ENCODE results near the gene KCNMA1.

Gene KCNMA1

DNA sequence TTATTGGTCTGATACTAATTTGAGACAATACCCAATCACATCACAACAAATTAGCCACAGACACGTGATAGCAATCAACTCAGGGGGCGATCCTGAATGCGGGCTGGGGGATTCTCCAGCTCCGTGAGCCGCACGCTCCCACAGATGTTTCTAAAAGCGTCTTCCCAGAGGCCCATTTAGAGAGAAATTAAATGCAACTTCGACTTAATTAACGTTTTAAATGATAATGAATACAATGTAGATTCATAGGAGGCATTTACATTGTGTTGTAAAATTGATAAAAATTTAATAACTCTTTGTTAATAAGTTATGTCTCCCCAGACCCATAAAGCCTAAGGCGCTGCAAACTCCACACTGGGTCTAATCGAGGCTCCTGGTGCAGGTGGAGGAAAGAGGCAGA, 642.6 kb downstream of the KCNMA1 start:
- no peaks in the 10 kb centered on the region for H3K4me1 ChIP-seq (ENCODE audit: control insufficient read depth, low read depth, low read length)
- H3K4me3 ChIP-seq (ENCODE audit: low read length) = no peak overlapping the region
- H3K9me3 ChIP-seq (ENCODE audit: control insufficient read depth, low read depth, low read length) = no peaks in the 10 kb centered on the region
- no peaks in the 10 kb centered on the region for H3K27me3 ChIP-seq (ENCODE audit: control insufficient read depth, insufficient read depth, low read length)
- no peaks in the 10 kb centered on the region for H3K36me3 ChIP-seq (ENCODE audit: control insufficient read depth, low read depth, low read length)
- no peak overlapping the region for H3K9ac ChIP-seq (ENCODE audit: low read length)
- H3K27ac ChIP-seq (ENCODE audit: low read length) = no peak overlapping the region

DNA sequence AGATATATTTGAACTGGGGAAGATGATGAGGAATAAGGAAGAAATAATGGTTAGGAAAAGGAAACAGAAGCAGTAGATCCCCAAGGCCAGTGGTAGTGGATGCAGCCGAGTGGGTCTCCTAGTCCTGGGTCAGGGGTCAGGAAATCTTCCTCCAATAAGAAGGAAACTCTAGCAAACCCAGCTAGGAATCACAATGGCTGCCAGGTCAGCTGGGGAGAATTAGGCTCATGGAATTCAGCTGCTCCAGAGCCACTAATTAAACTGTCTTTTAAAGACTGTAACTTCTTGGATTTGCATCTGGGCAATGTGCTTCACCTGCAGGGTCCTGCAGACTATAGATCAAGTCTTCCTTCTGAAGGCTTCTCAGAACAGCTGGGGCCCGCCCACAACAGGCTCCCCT, 644.4 kb downstream of the KCNMA1 start:
- H3K4me3 ChIP-seq (ENCODE audit: low read length) = no peak overlapping the region
- no peaks in the 10 kb centered on the region for H3K27me3 ChIP-seq (ENCODE audit: control insufficient read depth, insufficient read depth, low read length)
- H3K9ac ChIP-seq (ENCODE audit: low read length) = no peak overlapping the region
- no peaks in the 10 kb centered on the region for H3K9me3 ChIP-seq (ENCODE audit: control insufficient read depth, low read depth, low read length)
- H3K36me3 ChIP-seq (ENCODE audit: control insufficient read depth, low read depth, low read length) = no peaks in the 10 kb centered on the region
- no peak overlapping the region for H3K27ac ChIP-seq (ENCODE audit: low read length)
- no peaks in the 10 kb centered on the region for H3K4me1 ChIP-seq (ENCODE audit: control insufficient read depth, low read depth, low read length)

DNA sequence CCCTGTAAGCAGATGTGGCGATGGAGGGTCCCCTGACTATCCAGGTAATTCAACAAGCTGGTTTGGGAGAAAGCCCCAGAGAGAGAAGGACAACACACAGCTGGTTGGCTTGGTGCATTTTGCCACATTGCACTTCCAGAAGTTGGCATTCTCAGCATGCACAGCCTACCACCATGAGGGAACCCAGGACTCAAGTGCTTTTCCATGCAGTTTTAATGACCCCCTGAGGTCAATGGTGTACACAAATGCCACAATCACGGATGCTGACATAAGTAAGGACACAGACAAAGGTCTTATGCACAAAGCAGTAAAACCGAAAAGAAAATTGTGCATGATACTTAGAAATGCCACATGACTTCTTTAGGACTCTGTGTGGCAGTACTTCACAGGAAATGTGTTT, 645.1 kb downstream of the KCNMA1 start:
- H3K4me1 ChIP-seq (ENCODE audit: control insufficient read depth, low read depth, low read length) = no peaks in the 10 kb centered on the region
- H3K9me3 ChIP-seq (ENCODE audit: control insufficient read depth, low read depth, low read length) = no peaks in the 10 kb centered on the region
- no peaks in the 10 kb centered on the region for H3K36me3 ChIP-seq (ENCODE audit: control insufficient read depth, low read depth, low read length)
- H3K4me3 ChIP-seq (ENCODE audit: low read length) = no peak overlapping the region
- no peak overlapping the region for H3K27ac ChIP-seq (ENCODE audit: low read length)
- no peaks in the 10 kb centered on the region for H3K27me3 ChIP-seq (ENCODE audit: control insufficient read depth, insufficient read depth, low read length)
- H3K9ac ChIP-seq (ENCODE audit: low read length) = no peak overlapping the region

DNA sequence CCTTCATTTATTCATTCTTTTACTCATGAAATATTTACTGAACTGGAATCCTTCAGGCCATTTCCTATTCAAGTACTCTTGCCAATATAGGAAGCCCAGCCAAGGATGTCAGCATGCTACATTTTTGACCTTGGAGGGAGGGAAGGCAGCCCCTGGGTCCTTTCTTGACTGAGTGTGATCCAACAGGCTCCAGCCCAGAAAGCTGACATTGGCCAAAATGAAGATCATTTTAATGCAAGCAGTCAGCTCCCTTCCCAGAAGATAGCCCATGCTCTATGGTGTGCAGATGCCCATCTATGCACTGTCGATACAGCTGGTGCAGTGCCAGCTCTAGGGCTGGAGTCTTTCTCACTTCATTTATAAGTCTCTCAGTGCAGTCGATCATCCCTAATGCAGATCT, 646.0 kb downstream of the KCNMA1 start:
- H3K4me1 ChIP-seq (ENCODE audit: control insufficient read depth, low read depth, low read length) = no peaks in the 10 kb centered on the region
- H3K4me3 ChIP-seq (ENCODE audit: low read length) = no peak overlapping the region
- H3K9me3 ChIP-seq (ENCODE audit: control insufficient read depth, low read depth, low read length) = no peaks in the 10 kb centered on the region
- H3K27me3 ChIP-seq (ENCODE audit: control insufficient read depth, insufficient read depth, low read length) = no peaks in the 10 kb centered on the region
- no peak overlapping the region for H3K27ac ChIP-seq (ENCODE audit: low read length)
- H3K36me3 ChIP-seq (ENCODE audit: control insufficient read depth, low read depth, low read length) = no peaks in the 10 kb centered on the region
- no peak overlapping the region for H3K9ac ChIP-seq (ENCODE audit: low read length)

DNA sequence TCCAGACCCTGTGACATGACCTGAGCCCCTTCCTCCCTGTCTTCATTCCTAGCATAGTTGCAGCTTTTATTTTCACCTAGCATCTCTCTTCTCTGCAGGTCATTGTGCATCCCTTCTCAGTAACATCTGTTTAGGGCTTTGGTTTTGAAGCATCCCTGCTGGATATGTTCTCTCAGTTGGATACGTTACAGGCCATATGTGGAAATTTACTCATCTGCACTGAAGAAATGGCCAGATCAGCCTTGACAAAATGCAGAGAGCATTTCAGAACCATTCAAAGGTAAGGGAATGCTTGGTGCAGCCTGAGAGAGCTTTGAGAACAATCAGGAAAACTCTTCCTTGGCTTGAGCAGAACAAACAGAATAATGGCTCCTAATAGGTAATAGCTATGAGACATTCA, 647.0 kb downstream of the KCNMA1 start:
- no peak overlapping the region for H3K4me3 ChIP-seq (ENCODE audit: low read length)
- no peaks in the 10 kb centered on the region for H3K36me3 ChIP-seq (ENCODE audit: control insufficient read depth, low read depth, low read length)
- no peaks in the 10 kb centered on the region for H3K9me3 ChIP-seq (ENCODE audit: control insufficient read depth, low read depth, low read length)

DNA sequence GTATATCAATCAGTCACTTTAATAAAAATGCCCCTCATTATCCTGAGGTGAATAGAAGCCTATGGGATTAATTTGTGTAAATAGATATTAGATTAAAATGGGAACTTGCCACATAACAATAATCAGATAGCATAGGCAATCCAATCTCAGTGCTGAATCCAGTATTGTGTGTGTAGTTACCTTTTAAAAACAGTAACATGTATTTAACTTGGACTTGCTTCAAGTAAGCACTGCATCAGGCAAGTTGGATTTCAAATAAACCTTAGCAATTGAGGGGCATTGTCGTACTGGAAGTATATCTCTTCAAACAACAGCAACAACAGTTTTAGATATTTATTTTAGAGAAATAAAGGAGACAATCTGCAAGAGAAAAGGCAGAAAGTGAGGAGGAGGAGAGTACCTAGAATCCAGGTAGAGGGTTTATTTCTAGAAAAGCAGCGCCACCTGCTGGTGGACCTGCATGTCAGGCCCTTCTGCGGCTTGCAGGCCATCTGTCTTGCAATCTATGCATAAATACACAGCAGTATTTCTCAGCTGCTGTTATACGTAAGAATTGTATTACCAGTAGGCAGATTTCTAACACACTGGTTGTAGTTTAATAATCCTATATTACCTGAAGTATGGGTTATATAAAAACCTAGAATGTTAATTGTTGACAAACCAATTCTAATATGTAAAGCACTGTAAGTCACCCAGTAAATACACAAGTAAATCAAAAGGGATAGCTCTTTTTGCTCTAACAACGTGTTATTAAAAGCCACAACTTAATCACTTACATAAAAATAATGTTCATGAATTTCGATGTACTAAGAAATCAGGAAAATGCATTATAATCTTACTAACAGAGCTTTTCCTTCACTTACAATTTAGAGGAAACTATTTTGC, 652.8 kb downstream of the KCNMA1 start:
- H3K9me3 ChIP-seq (ENCODE audit: control insufficient read depth, low read depth, low read length) = no peaks in the 10 kb centered on the region
- H3K27me3 ChIP-seq (ENCODE audit: control insufficient read depth, insufficient read depth, low read length) = no peaks in the 10 kb centered on the region
- H3K27ac ChIP-seq (ENCODE audit: low read length) = no peak overlapping the region
- no peaks in the 10 kb centered on the region for H3K4me1 ChIP-seq (ENCODE audit: control insufficient read depth, low read depth, low read length)
- no peak overlapping the region for H3K4me3 ChIP-seq (ENCODE audit: low read length)
- no peaks in the 10 kb centered on the region for H3K36me3 ChIP-seq (ENCODE audit: control insufficient read depth, low read depth, low read length)
- H3K9ac ChIP-seq (ENCODE audit: low read length) = no peak overlapping the region

More for the DNA sequence above, 647.0 kb downstream of the KCNMA1 start:
- Histone ChIP-seq H3K4me1 (ENCODE audit: control insufficient read depth, low read depth, low read length) (no peaks in the 10 kb centered on the region), H3K27me3 (ENCODE audit: control insufficient read depth, insufficient read depth, low read length) (no peaks in the 10 kb centered on the region), H3K27ac (ENCODE audit: low read length) (no peak overlapping the region), H3K9ac (ENCODE audit: low read length) (no peak overlapping the region)

DNA sequence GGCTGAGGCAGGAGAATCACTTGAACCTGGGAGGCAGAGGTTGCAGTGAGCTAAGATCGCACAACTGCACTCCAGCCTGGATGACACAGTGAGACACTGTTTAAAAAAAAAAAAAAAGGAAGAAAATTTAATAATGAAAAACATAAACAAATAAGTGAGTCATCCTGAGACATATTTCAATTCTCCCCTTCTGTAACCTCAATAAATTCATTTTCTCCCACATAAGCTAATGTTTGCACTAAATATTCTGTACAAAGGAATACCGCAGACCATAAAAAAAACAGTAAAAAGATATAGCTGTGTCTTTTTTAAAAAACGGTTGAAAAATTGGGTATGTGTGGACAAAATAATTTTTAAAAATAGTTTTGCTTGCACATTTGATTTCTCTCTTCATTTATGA, 654.0 kb downstream of the KCNMA1 start:
- Histone ChIP-seq H3K36me3 (ENCODE audit: control insufficient read depth, low read depth, low read length) (no peaks in the 10 kb centered on the region), H3K4me3 (ENCODE audit: low read length) (no peak overlapping the region), H3K27ac (ENCODE audit: low read length) (no peak overlapping the region), H3K4me1 (ENCODE audit: control insufficient read depth, low read depth, low read length) (no peaks in the 10 kb centered on the region), H3K27me3 (ENCODE audit: control insufficient read depth, insufficient read depth, low read length) (no peaks in the 10 kb centered on the region), H3K9ac (ENCODE audit: low read length) (no peak overlapping the region), H3K9me3 (ENCODE audit: control insufficient read depth, low read depth, low read length) (no peaks in the 10 kb centered on the region)

DNA sequence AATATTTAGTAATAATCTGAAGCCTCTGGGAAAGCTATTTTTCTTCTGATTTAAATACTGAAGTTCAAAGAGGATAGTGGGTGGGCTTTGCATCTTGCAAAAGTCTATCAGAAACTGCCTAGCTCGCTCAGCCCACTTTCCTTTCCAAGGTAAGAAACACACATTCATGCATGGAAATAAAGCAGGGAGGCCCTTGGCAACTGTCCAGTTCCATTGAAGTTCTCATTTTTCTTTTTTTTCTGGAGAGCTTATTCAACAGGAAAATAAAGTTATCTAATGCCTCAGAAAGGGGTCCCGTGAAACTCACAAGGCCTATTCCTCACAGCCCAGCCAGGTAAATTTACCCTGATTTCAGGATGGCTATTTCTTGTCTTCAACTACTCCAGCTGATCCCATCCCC, 654.9 kb downstream of the KCNMA1 start:
- H3K27ac ChIP-seq (ENCODE audit: low read length) = no peak overlapping the region
- no peaks in the 10 kb centered on the region for H3K27me3 ChIP-seq (ENCODE audit: control insufficient read depth, insufficient read depth, low read length)
- H3K9me3 ChIP-seq (ENCODE audit: control insufficient read depth, low read depth, low read length) = no peaks in the 10 kb centered on the region
- H3K4me1 ChIP-seq (ENCODE audit: control insufficient read depth, low read depth, low read length) = no peaks in the 10 kb centered on the region
- no peak overlapping the region for H3K4me3 ChIP-seq (ENCODE audit: low read length)
- no peaks in the 10 kb centered on the region for H3K36me3 ChIP-seq (ENCODE audit: control insufficient read depth, low read depth, low read length)
- no peak overlapping the region for H3K9ac ChIP-seq (ENCODE audit: low read length)

DNA sequence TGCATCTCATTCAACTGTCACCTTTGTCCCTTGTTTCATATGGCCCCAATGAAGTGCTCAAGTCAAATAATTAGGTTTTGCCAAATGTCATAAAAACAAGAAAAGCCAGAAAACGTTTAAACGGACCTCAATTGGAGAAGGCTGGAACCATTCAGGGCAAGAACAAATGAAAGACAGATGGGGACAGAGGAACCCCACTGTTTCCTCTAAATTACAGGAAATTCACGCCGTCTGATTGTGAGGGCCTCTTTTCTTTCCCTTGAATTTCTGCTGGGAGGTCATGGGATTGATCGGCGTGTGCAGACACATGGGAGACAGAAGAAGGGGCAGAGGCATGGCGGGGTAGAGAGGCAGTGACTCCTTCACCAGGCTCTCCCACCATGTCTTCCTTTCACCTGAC, 656.4 kb downstream of the KCNMA1 start:
- Histone ChIP-seq H3K27ac (ENCODE audit: low read length) (no peak overlapping the region), H3K4me3 (ENCODE audit: low read length) (no peak overlapping the region), H3K9ac (ENCODE audit: low read length) (no peak overlapping the region), H3K27me3 (ENCODE audit: control insufficient read depth, insufficient read depth, low read length) (no peaks in the 10 kb centered on the region), H3K36me3 (ENCODE audit: control insufficient read depth, low read depth, low read length) (no peaks in the 10 kb centered on the region), H3K9me3 (ENCODE audit: control insufficient read depth, low read depth, low read length) (no peaks in the 10 kb centered on the region), H3K4me1 (ENCODE audit: control insufficient read depth, low read depth, low read length) (no peaks in the 10 kb centered on the region)

DNA sequence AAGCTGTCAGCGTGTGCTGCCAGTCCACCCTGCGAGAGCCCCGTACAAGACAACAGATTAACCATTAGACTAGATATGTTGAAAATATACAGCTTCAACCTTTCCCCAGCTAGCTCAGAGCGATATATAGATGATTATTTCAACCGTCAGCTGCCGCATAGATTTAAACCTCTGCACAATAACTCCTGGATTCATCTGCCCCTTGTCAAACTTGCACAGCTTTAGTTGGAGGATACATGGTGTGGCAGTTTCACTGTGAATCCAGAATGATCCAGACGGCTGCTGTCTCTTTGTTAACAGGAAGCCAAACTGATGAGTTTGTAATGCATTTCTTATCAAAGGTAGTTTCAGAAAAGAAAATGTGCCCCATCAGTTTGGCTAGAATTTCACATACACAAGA, 659.7 kb downstream of the KCNMA1 start:
- no peaks in the 10 kb centered on the region for H3K9me3 ChIP-seq (ENCODE audit: control insufficient read depth, low read depth, low read length)
- H3K27me3 ChIP-seq (ENCODE audit: control insufficient read depth, insufficient read depth, low read length) = no peaks in the 10 kb centered on the region
- no peak overlapping the region for H3K9ac ChIP-seq (ENCODE audit: low read length)

DNA sequence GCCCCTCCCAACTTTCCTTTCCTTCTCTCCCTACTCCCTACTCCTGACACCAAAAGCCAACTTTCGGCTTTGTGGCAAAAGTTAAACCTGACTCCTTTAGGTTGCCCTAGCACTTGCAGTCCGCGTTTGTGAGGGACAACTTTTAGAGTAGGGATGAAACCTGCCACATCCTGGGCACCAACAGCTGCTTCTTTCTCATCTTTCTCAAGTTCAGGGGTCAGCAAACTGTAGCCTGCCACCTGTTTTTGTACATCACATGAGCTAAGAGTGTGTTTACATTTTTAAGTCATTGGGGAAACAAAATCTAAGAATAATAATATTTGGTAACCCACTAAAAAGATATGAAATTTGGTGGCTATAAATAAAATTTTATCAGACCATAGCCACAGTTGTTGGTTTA, 660.6 kb downstream of the KCNMA1 start:
- Histone ChIP-seq H3K4me1 (ENCODE audit: control insufficient read depth, low read depth, low read length) (no peaks in the 10 kb centered on the region), H3K9ac (ENCODE audit: low read length) (no peak overlapping the region), H3K27me3 (ENCODE audit: control insufficient read depth, insufficient read depth, low read length) (no peaks in the 10 kb centered on the region), H3K27ac (ENCODE audit: low read length) (no peak overlapping the region), H3K9me3 (ENCODE audit: control insufficient read depth, low read depth, low read length) (no peaks in the 10 kb centered on the region), H3K4me3 (ENCODE audit: low read length) (no peak overlapping the region), H3K36me3 (ENCODE audit: control insufficient read depth, low read depth, low read length) (no peaks in the 10 kb centered on the region)

More for the DNA sequence above, 659.7 kb downstream of the KCNMA1 start:
- no peak overlapping the region for H3K4me3 ChIP-seq (ENCODE audit: low read length)
- no peaks in the 10 kb centered on the region for H3K4me1 ChIP-seq (ENCODE audit: control insufficient read depth, low read depth, low read length)
- H3K27ac ChIP-seq (ENCODE audit: low read length) = no peak overlapping the region
- H3K36me3 ChIP-seq (ENCODE audit: control insufficient read depth, low read depth, low read length) = no peaks in the 10 kb centered on the region

DNA sequence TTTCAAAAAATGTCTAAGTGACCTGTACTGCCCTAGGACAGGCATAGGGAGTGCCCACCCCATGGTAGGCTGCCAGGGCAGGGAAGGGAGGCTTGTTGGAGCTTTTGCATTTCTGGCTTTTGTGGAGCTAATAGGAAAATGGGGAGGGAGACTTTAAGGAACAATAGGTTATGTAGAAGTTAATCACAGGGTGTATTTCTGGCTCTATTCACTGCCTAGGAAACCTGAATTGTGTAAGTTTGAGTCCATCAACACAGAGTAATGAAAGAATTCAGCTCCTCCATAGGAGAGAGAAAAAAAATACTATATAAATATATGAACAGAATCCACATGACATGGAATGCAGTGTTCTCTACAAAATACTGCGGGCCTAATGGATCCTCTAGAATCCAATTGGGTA, 661.5 kb downstream of the KCNMA1 start:
- H3K4me1 ChIP-seq (ENCODE audit: control insufficient read depth, low read depth, low read length) = no peaks in the 10 kb centered on the region

More for the DNA sequence above, 661.5 kb downstream of the KCNMA1 start:
- Histone ChIP-seq H3K9ac (ENCODE audit: low read length) (no peak overlapping the region), H3K27ac (ENCODE audit: low read length) (no peak overlapping the region), H3K27me3 (ENCODE audit: control insufficient read depth, insufficient read depth, low read length) (no peaks in the 10 kb centered on the region), H3K36me3 (ENCODE audit: control insufficient read depth, low read depth, low read length) (no peaks in the 10 kb centered on the region), H3K4me3 (ENCODE audit: low read length) (no peak overlapping the region), H3K9me3 (ENCODE audit: control insufficient read depth, low read depth, low read length) (no peaks in the 10 kb centered on the region)

Data from iPS-18a (cell line).